WTC11 (cell line): ENCODE data around the gene ANP32B. TPM values are rescaled to one million over a fixed set of nuclear protein-coding genes. Genes with fewer than 3 reads are reported as not detected.

Experiments used
- ATAC-seq: fragments of 200-7000 bp; cut with Tn5 transposase; 2 replicates; pipeline ENCODE4 v1.10.0; 2021; ENCODE audit warnings: mild to moderate bottlenecking, moderate library complexity
- CTCF ChIA-PET: fragments of 300-600 bp; sonication (Branson Sonifier 250); formaldehyde crosslinking; loops from one replicate; lab custom pipeline; 2021; ENCODE audit warnings: antibody characterized with exemption; lab: Charles Lee
- POLR2A ChIA-PET: fragments of 350-600 bp; sonication (Branson Sonifier 250); formaldehyde crosslinking; loops from one replicate; lab custom pipeline; 2021; ENCODE audit warnings: antibody characterized with exemption; lab: Charles Lee
- DNase-seq: peaks from one replicate; pipeline ENCODE4 v3.0.0; 2021; ENCODE audit warnings: low spot score
- H3K27ac Mint-ChIP-seq: 2 replicates; pipeline ENCODE4 v1.8.0; 2021; ENCODE audit warnings: mixed read lengths
- H3K27me3 Mint-ChIP-seq: 2 replicates; pipeline ENCODE4 v1.8.0; 2021; ENCODE audit warnings: low read depth, mild to moderate bottlenecking, moderate library complexity, mixed read lengths
- H3K36me3 Mint-ChIP-seq: 2 replicates; pipeline ENCODE4 v1.8.0; 2021; ENCODE audit warnings: mixed read lengths
- H3K4me1 Mint-ChIP-seq: 2 replicates; pipeline ENCODE4 v1.8.0; 2022; ENCODE audit warnings: mixed read lengths
- H3K4me3 Mint-ChIP-seq: 2 replicates; pipeline ENCODE4 v1.8.0; 2021; ENCODE audit warnings: mild to moderate bottlenecking, moderate library complexity, mixed read lengths
- H3K9me3 Mint-ChIP-seq: 2 replicates; pipeline ENCODE4 v1.8.0; 2021; ENCODE audit warnings: mixed read lengths
- AFF4 ChIP-seq: sonication (generic); formaldehyde crosslinking; IDR thresholded peaks from 2 replicates; pipeline ENCODE4 v1.8.1; 2023; ENCODE audit warnings: mild to moderate bottlenecking, missing genetic modification reagents, borderline replicate concordance
- ARID4B ChIP-seq: sonication (generic); formaldehyde crosslinking; IDR thresholded peaks from 2 replicates; pipeline ENCODE4 v1.8.0; 2023; ENCODE audit warnings: missing genetic modification reagents, mild to moderate bottlenecking, borderline replicate concordance
- CREM ChIP-seq: sonication (generic); formaldehyde crosslinking; IDR thresholded peaks from 2 replicates; pipeline ENCODE4 v1.8.1; 2022; ENCODE audit warnings: mild to moderate bottlenecking, missing genetic modification reagents, moderate library complexity
- E2F1 ChIP-seq: sonication (generic); formaldehyde crosslinking; IDR thresholded peaks from 2 replicates; pipeline ENCODE4 v1.8.0; 2022; ENCODE audit warnings: mild to moderate bottlenecking, missing genetic modification reagents
- ELF4 ChIP-seq: sonication (generic); formaldehyde crosslinking; IDR thresholded peaks from 2 replicates; pipeline ENCODE4 v1.8.1; 2022; ENCODE audit warnings: low read depth, mild to moderate bottlenecking, moderate library complexity, missing genetic modification reagents
- EMX1 ChIP-seq: fragments of 250-450 bp; sonication (Bioruptor Pico); IDR thresholded peaks from 2 replicates; pipeline ENCODE4 v1.8.0; 2021; ENCODE audit warnings: mild to moderate bottlenecking
- HMGA2 ChIP-seq: fragments of 250-450 bp; sonication (Bioruptor Pico); IDR thresholded peaks from 2 replicates; pipeline ENCODE4 v1.4.0; 2021; ENCODE audit warnings: mild to moderate bottlenecking, moderate library complexity
- JAZF1 ChIP-seq: fragments of 250-450 bp; sonication (Bioruptor Pico); IDR thresholded peaks from 2 replicates; pipeline ENCODE4 v1.9.0; 2021; ENCODE audit warnings: moderate library complexity, mild to moderate bottlenecking, inconsistent platforms
- JUN ChIP-seq: sonication (generic); formaldehyde crosslinking; IDR thresholded peaks from 2 replicates; pipeline ENCODE4 v1.8.0; 2023; ENCODE audit warnings: mild to moderate bottlenecking, missing genetic modification reagents
- PRDM15 ChIP-seq: sonication (generic); formaldehyde crosslinking; IDR thresholded peaks from 2 replicates; pipeline ENCODE4 v1.8.0; 2022; ENCODE audit warnings: missing genetic modification reagents
- TEAD1 ChIP-seq: sonication (generic); formaldehyde crosslinking; IDR thresholded peaks from 2 replicates; pipeline ENCODE4 v1.8.0; 2022; ENCODE audit warnings: mild to moderate bottlenecking, missing genetic modification reagents
- ZBTB21 ChIP-seq: sonication (generic); formaldehyde crosslinking; IDR thresholded peaks from 2 replicates; pipeline ENCODE4 v1.8.1; 2023; ENCODE audit warnings: mild to moderate bottlenecking, missing genetic modification reagents, borderline replicate concordance
- ZNF396 ChIP-seq: fragments of 250-450 bp; sonication (Bioruptor Pico); IDR thresholded peaks from 2 replicates; pipeline ENCODE4 v1.8.0; 2021; ENCODE audit warnings: mild to moderate bottlenecking, moderate library complexity, borderline replicate concordance
- ZNF416 ChIP-seq: fragments of 250-450 bp; sonication (Bioruptor Pico); IDR thresholded peaks from 2 replicates; pipeline ENCODE4 v1.9.0; 2021; ENCODE audit warnings: mild to moderate bottlenecking, inconsistent platforms
- ZNF423 ChIP-seq: fragments of 250-450 bp; sonication (Bioruptor Pico); IDR thresholded peaks from 2 replicates; pipeline ENCODE4 v2.1.2; 2022; ENCODE audit warnings: mild to moderate bottlenecking, moderate library complexity
- ZNF512 ChIP-seq: sonication (generic); formaldehyde crosslinking; IDR thresholded peaks from 2 replicates; pipeline ENCODE4 v1.8.1; 2022; ENCODE audit warnings: missing genetic modification reagents, borderline replicate concordance
- total RNA-seq: library from RNA; stranded (reverse); gene quantifications from 3 replicates; pipeline ENCODE4 v1.2.3, GENCODE V29; 2021

The ANP32B gene
- total RNA-seq, 1 experiment from 2014 or later = 150 TPM

- H3K4me3 Mint-ChIP-seq = no peak overlapping the region
- peaks cover 49% of the 10 kb centered on the region for H3K36me3 Mint-ChIP-seq
- H3K9me3 Mint-ChIP-seq = no peaks in the 10 kb centered on the region
- no peaks in the 10 kb centered on the region for H3K4me1 Mint-ChIP-seq
- ChIA-PET POLR2A (no interaction called here), CTCF (interaction anchor here (1.3 kb wide), 1 partner anchor 32 kb away, joined by 3 read pairs; no protein-coding TSS in a partner anchor)
- ATAC-seq (no peak), DNase-seq (no peak)
- no peaks in the 10 kb centered on the region for H3K27me3 Mint-ChIP-seq
- TF ChIP-seq ELF4 (CRISPR knock-in tag) (no peak), ARID4B (no peak), JAZF1 (CRISPR knock-in tag) (no peak)
- no peak overlapping the region for H3K27ac Mint-ChIP-seq
Observed at GRCh38 chr9:98002808-98003207, 19.7 kb downstream of the ANP32B start.

GRCh38 chr9:98006127-98006796, 23.1 kb downstream of the ANP32B start:
- DNase-seq (no peak), ATAC-seq (no peak)
- Mint-ChIP-seq H3K4me3 (no peak overlapping the region), H3K27ac (no peak overlapping the region), H3K4me1 (peaks cover 3% of the 10 kb centered on the region), H3K9me3 (no peaks in the 10 kb centered on the region), H3K27me3 (no peaks in the 10 kb centered on the region), H3K36me3 (peaks cover 60% of the 10 kb centered on the region)
- ChIA-PET CTCF (interaction anchor here (0.6 to 1.2 kb wide), 3 partner anchors 13 to 84 kb away, joined by 3 to 4 read pairs (median 3); partner anchors contain the start of gene TRMO), POLR2A (no interaction called here)
- no peak for TF ChIP-seq ZNF396 (CRISPR knock-in tag)
- TF ChIP-seq TEAD1 = no peak
- TF ChIP-seq JAZF1 (CRISPR knock-in tag) = no peak
- TF ChIP-seq ZNF416 (CRISPR knock-in tag) = no peak
- no peak for TF ChIP-seq E2F1
- no peak for TF ChIP-seq AFF4 (CRISPR knock-in tag)
- no peak for TF ChIP-seq CREM (CRISPR knock-in tag)
- TF ChIP-seq EMX1 = no peak
- no peak for TF ChIP-seq ZNF512 (CRISPR knock-in tag)
- TF ChIP-seq ZNF423 (CRISPR knock-in tag) = no peak
- no peak for TF ChIP-seq ZBTB21 (CRISPR knock-in tag)
- TF ChIP-seq HMGA2 (CRISPR knock-in tag) = no peak
- TF ChIP-seq PRDM15 = no peak
- TF ChIP-seq JUN (CRISPR knock-in tag) = no peak
